ACHN (cell line): Measurements from ENCODE around the gene INTS12.
"Not testable (repeated sequence)": the region's sequence is repeated elsewhere in the genome, so short reads cannot be mapped to it uniquely, and the experiment has no call there.

Experiments
- DNase-seq: peaks from one replicate; pipeline ENCODE4 v3.0.0-alpha.2; 2015
- in situ Hi-C: cut with HindIII; loops from 2 replicates; pipeline ENCODE4 v1.10.0; 2017; ENCODE audit warnings: low sequenced_read_pairs, low pct_ligation_motif_present, low pct_unique_long_range_greater_than_20kb

INTS12 gene

DNA sequence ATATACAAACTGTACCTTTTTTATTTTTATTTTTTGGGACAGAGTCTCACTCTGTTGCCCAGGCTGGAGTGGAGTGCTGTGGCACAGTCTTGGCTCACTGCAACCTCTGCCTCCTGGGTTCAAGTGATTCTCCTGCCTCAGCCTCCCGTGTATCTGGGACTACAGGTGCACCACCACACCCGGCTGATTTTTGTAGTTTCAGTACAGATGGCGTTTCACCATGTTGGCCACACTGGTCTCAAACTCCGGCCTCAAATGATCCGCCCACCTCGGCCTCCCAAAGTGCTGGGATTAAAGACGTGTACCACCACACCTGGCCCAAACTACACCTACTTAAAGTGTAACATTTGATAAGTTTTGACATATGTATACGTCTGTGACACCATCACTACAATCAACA lies 12.7 kb downstream of the INTS12 start:
- in situ Hi-C loops, DNase-seq: not testable (repeated sequence)

DNA sequence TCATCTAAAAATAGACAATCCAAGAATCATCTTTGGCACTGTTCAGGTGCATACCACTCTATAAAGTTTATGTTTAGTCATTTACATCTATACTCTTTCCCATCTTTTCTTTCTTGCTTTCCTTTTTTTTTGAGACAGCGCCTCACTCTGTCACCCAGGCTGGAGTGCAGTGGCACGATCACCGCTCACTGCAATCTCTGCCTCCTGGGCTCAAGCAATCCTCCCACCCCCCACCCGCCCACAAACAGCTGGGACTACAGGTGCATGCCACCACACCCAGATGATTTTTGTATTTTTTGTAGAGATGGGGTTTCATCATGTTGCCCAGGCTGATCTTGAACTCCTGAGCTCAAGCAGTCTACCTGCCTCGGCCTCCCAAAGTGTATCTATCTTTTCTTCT lies 13.7 kb downstream of the INTS12 start:
- DNase-seq, in situ Hi-C loops: not testable (repeated sequence)

DNA sequence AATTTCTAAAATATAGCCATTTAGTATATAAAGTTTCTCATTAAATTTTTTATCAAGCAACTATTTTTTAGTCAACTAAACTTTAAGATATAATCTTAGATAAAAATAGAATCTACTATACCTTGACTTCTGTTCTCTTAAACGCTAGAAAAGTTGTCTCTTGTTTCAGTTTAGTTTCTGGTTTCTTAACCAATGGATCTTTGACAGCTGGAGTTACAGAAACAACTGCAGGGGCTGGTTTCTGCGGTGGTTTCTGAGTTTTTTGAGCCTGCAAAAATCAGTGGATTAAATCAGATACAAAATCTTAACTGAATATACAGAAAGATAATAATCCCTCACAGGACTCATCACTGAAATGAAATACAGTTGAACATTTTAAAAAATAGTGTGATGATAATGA lies 21.9 kb downstream of the INTS12 start:
- DNase-seq, result no peak
- in situ Hi-C loops, result no loop called here

DNA sequence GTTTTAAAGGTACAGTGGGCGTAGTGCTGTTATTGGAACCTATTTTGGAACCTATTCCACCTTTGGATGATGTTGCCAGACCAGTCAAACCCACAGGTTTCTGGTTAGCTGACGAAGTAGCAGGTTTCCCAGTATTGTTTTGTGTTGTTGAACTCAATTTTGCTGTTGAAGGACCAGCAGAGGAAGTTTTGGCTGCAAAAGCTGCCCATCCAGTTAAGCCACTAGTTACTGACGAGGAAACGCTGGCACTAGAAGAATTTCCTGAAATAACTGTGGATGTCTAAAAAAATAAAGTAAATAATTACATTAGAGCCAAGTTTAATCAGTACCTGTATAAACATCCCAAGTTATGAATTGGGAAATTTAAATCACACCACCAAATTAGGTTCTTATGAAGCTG lies 25.5 kb downstream of the INTS12 start:
- no peak for DNase-seq
- in situ Hi-C loops, result no loop called here

DNA sequence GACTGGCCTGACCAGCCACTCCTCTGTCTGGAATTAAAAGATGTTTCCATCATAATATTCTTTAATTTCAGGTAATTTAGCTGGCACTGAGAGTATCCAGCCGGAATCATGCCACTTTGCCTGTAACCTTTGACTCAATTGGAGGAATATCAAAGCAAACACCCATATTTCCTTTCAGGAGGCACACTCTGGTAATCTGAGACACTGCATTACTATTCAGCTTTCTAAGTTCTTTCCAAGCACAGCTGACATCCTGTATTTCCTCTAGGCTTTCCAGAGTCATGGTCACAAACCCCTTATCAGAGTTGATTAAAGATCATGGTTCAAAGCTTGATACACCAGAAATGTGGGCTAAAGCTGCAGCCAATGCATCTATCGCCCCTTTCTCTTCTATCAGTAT lies 29.3 kb downstream of the INTS12 start:
- DNase-seq, result no peak
- in situ Hi-C loops, result no loop called here

DNA sequence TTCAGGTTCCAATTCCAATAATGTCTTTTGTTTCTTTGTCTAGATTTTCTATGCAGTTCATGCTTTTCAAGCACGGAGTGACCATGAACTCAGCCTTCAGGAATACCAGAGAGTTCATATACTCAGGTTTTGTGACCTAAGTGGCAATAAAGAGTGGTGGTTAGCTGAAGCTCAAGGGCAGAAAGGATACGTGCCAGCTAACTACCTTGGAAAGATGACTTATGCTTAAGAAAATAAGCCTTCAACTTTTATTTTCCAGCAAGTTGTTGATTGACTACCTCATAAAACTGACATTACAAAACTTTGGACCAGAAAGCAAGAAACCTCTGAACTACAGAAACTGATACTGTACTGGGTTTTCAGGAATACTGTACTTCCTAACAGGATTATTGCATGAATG lies 30.8 kb downstream of the INTS12 start:
- no peak for DNase-seq
- in situ Hi-C loops, result no loop called here

DNA sequence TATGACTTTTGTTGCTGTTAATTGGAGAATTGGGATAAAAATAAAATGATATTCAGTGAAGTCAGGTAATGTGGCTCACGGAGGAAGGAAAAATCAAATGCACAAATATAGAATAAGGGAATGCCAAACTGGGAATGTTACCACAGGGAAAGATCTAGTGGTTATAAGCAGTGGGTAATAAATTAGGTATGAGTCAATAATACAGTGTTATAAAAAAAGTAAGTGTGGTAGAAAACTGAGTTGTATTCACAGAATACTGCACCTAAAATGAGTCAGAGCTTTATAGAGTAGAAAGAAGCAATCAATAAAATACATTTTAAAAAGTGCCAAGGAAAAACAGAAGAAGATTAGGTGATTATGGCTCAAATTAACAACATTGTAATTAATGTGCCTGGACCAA lies 34.5 kb downstream of the INTS12 start:
- no peak for DNase-seq
- in situ Hi-C loops, result no loop called here

DNA sequence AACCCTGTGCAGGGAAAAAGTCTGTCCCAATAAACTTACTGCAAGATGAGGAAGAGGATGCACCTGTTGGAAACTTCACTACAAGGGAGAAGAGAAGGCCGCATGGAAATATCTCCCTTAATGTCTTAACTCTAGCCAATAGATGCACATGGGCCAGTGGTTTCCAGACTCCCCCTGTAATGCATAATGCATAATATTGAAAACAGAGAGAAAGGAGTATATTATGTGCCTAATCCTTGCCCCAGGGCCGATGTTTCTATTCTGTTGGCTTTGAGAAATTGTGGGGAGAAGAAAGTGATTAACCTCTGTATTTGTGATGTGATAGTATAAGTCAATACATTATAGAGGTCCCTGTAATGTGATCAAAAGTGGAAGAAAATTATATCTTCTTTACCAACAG lies 37.2 kb downstream of the INTS12 start:
- DNase-seq, result no peak
- in situ Hi-C loops, result no loop called here

DNA sequence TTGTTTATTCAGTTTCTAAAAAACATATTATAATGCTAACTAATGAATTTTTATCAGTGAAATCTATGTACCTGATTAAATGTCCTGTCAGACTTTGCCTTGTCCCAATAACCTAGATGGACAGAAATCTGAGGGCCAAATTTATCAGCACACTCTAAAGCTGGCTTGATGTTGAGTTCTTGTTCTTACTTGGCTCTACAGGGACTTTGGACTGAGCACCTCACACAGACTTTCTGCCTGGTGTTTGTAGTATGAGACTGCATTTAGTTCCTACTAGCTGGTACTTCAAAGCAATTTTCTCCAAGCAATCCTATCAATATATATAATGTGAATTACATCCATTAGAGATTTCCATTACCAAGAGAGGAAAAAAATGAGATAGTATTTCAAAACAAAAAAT lies 37.8 kb downstream of the INTS12 start:
- in situ Hi-C loops, result no loop called here
- DNase-seq, result no peak

DNA sequence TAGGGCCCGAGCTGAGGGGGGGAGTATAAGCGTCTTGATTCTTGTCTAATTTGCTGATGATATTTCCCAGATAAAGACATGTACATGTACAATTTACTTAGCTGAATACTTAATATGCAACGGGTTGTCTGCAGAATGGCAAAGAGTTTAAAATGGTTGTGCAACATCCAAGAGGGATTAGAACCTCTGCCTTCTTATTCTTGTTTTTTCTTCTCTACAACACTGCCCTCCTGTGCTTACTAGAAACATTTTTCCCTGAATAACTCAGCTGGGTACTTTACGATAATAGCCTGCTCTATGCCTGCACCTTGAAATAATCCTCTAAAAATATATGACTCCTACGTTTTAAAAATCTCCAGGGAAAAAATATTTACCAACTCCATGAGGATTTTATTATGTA lies 41.8 kb downstream of the INTS12 start:
- in situ Hi-C loops, result no loop called here
- DNase-seq, result peak; percentile 25

DNA sequence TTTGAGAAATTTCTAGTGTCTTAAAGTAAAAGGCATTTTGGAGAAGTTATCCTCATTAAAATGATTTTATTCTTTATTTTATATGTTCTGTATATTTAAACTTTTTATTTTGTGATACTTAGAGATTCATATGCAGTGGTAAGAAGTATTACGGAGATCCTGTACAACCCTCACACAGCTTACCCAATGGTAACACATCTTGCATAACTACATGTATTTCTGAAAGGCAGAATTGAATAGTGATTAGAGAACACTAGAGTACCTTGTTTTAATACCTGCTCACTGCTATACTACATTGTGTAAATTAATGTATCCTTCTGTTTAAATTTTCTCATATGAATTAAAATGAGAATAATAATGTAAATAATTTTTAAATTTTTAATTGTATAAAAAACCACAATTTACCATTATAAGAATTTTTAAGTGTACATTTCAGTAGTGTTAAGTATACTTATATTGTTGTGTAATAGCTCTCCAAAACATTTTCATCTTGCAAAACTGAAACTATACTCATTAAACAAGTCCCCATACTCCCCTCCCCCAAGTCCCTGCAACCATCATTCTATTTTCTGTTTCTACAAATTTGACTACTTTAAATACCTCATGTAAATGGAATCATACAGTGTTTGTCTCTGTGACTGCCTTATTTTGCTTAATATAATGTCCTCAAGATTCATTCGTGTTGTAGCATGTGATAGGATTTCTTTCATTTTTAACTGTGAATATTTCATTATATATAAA lies 45.4 kb downstream of the INTS12 start:
- in situ Hi-C loops, result no loop called here
- DNase-seq, result no peak

DNA sequence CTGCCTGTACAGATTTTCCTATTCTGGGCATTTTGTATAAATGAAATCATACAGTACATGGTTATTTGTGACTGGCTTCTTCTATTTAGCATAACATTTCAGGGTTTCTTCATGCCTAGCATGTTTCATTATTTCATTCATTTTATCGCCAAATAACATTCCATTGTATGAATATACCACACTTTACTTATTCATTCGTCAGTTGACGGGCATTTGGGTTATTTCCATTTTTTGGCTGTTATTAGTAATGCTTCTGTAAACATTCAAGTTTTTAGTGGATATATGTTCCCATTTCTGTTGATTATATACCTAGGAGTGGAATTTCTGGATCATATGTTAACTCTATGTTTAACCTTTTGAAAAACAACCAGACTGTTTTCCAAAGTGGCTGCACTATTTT lies 47.5 kb downstream of the INTS12 start:
- no peak for DNase-seq
- in situ Hi-C loops, result no loop called here

DNA sequence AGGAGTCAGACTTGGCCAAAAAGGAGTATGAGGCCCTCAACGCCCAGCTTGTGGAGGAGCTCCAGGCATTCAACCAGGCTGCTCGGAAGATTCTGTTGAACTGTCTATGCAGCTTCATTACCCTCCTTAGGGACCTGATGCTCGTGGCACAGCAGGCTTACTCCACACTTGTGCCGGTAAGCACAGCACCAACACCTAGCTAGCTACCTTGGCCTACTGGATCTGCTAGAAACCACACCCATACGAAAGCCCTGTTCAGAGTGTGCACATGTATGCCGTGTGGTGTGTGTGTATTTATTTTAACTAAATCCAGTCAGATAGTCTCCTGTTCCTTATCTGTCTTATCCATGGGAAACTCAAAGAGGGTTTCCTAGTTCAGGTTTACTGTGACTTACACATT lies 49.3 kb downstream of the INTS12 start:
- in situ Hi-C loops, result no loop called here
- DNase-seq, result no peak

DNA sequence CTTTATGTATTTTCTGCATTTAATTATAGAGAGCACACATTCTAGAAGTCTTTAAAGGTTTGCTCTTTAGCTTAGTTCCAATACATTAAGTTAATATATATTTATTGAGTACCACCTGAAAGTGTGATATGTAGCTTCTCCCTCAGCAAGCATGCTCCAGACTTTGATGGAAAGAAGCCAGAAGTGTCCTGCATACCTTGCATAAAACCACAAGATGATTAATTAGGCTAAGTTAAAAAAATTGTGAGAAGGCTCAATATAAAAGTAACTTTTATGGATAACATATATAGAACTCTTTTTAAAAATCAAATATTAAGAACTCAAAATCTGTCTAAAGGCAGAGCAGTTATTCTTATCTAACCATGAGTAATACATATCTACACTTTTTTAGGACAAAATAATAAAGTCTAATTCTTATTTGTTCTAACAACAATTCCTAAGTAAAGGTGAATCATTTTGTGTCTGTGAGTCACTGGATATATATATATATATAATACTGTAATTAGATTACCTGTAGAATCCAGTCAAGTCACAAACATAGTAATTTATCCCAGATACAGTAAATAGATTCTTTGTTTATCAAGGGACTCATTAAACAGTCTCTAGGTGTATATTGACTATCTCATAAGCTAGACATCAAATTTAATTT lies 51.2 kb downstream of the INTS12 start:
- in situ Hi-C loops, result no loop called here
- no peak for DNase-seq

DNA sequence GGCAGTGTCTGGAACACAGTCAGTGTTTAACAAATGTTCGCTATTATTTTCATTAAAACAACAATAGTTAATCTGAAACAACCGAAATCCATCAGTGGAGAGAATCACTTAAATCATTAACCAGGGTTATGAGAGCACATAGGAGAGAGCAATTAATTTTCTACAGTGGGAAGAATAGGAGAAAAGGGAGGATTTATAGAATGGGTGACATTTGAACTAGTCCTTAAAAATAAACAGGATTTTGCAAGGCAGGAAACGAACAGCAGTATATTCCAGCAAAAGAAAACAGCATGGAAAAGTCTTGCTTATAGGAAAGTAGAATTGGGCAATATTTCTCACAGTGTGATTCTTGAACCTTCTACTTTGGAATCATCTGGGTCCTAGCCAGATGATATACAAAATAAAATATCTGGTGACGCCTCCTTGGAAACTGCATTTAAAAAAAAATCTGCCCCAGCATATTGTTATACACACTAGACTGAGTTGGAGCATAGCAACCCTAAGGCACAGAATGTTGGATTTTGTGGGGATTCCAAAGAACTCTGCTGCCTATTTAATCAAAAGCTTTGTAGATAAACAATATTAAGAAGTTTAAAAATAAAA lies 56.1 kb downstream of the INTS12 start:
- no peak for DNase-seq
- in situ Hi-C loops, result no loop called here

DNA sequence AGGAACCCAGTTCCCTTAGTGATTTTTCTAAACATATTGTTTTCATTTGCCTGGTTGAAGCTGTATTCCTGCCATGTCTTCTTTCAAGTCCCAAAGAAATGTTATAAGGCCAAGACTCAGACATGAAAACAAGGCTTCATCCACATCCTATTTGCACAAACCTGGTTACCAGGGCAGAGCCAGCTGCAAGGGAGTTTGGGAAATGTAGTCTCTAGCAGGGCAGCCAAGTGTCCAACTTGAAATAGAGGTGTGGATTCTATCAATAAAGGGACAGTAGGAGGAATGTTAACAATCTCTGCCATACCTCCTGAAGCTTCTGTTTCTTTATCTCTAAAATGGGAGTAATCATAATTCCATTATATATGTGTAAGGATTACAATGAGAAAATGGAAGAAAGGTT lies 56.6 kb downstream of the INTS12 start:
- in situ Hi-C loops, result no loop called here
- DNase-seq, result no peak

DNA sequence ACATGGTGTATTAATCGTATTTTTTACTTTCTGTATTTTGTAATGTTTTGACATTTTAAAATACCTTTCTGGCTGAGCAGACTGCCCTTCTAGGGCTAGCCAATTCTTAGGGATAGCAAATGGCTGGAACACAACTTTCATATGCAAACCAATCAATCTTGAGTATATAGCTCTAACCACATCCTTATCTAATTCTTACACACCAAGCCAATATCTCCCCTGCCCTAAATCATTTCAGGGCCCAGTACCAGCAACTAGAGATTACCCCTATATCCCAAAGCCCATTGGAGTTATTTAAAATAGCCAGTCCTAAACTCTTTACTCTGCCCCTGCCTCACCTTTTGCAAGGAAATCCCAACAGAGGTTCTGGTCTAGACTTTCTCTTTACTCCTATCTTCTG lies 58.3 kb downstream of the INTS12 start:
- no peak for DNase-seq
- in situ Hi-C loops, result no loop called here

DNA sequence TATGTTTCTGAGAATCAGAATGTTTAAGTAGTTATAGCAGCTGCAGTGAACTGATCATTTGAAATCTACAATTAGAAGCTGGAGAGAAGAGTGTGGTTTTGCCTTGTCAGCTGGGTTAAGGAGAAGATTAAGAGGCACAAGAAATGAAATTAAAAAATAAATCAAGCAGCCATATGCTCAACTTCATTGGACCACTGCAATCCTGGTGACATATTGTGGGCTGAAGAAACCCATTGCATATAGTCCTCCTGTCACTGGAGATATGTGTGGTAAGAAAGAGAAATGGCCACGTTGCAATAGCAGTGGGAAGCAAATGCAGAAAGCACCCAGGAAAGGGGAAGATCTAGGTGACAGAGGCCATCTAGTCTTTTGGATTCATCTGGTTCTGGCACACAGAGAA lies 63.0 kb downstream of the INTS12 start:
- no peak for DNase-seq
- in situ Hi-C loops, result no loop called here

DNA sequence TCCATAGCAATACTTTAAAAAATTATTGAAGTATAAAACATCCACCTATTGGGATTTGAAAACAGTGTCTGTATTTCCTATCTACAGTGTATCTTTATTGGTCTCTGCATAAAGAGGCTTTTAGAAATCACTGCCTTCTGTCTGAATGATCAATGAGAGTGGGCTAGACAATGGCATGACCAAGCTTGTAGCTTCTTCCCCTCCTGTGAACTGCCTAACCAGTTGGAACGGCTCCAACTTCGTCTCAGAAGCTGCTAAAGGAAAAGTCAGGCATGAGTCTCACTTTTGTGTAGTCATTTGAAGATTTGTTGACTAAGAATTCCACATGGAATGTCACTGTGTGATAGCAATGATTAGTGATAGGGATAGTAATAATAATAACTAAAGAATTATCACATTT lies 64.2 kb downstream of the INTS12 start:
- no peak for DNase-seq
- in situ Hi-C loops, result no loop called here

DNA sequence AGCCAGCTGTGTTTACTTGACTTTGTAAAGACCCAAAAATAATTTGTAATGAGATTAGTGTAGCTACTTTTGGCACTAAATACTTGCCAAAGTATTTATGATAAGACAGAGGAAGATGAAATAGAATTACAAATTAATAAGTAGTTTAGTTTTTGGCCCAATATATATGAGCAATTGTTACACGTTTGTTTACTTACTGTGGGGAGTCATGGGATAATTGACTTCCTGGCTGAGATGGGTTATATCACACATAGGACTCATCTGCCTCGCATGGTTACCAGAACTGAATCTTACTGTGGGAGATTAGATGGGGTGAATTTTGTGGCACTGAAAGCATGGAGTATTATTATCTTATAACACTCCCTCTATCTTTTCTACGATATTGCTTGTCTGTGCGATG lies 66.6 kb downstream of the INTS12 start:
- in situ Hi-C loops, result no loop called here
- DNase-seq, result no peak
